IgD-negative memory B cell (primary cell): Measurements from ENCODE around the gene KLHL28. TPM values are rescaled to one million over a fixed set of nuclear protein-coding genes. Genes with fewer than 3 reads are reported as not detected.
A peak's percentile ranks its signal among the peaks of the same experiment; 100 is the strongest.

Experiments
- H3K27ac Mint-ChIP-seq, 3 donors: one replicate each; pipeline ENCODE4 v1.8.0; 2020 to 2022; ENCODE audit warnings: mild to moderate bottlenecking in 3 of 3, mixed read lengths in 3 of 3, moderate library complexity in 1 of 3
- H3K27me3 Mint-ChIP-seq: one replicate; pipeline ENCODE4 v1.8.0; 2021; ENCODE audit warnings: mixed read lengths
- H3K36me3 Mint-ChIP-seq: one replicate; pipeline ENCODE4 v1.8.0; 2020; ENCODE audit warnings: mild to moderate bottlenecking, mixed read lengths
- H3K4me1 Mint-ChIP-seq, 3 donors: one replicate each; pipeline ENCODE4 v1.8.0; 2020 to 2022; ENCODE audit warnings: mixed read lengths in 3 of 3, mild to moderate bottlenecking in 1 of 3
- H3K4me3 Mint-ChIP-seq, 4 donors: one replicate each; pipeline ENCODE4 v1.8.0; 2020 to 2022; ENCODE audit warnings: mild to moderate bottlenecking in 4 of 4, mixed read lengths in 4 of 4, moderate library complexity in 3 of 4
- H3K9me3 Mint-ChIP-seq, 3 donors: one replicate each; pipeline ENCODE4 v1.8.0; 2020 to 2021; ENCODE audit warnings: mixed read lengths in 3 of 3, mild to moderate bottlenecking in 1 of 3
- polyA plus RNA-seq: library from polyadenylated mRNA; unstranded; fragments of 300-500 nt; fragmentation: Illumina TruSeq; gene quantifications from one replicate; pipeline ENCODE4 v1.2.3, GENCODE V29; 2021

KLHL28 gene
- polyA plus RNA-seq: 26.4 TPM

DNA sequence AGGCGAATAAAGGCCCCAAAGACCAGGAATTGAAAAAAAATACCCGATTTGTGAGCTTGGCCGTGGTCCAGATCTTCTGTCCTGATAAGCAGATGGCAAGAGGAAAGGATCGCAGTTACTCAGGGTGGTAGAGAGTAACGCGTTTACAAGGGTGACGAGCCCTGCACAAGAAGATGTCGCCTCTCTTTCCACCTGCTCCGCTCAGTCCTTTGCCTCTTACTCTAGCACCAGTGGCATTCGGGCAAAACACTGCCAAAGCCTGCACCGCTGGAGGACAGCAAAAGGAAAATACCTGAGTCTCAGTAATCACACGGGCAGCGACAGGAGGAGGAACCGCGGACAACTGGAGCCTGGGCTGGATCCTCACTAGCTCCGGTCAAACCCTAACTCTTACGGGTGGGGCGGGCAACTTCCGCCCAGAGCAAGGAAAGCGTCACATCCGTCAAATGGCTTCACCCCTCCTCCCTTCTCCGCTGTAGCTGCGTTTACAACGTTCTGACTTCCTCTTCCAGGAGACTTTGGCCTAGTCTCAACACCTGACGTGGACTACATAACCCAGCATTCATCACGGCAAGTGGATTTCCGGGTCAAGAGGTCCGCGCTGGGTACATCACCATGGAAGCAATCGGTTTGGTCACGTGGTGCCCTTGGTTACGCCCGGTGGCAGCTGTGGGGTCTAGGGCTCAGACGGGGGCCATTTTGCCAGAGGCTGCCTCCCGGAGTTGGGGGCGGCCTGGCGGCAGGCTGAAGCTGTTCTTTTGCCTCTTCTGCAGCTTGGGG, at the start of gene KLHL28, which contains the start of gene TOGARAM1:
TSS of gene KLHL28 (minus strand) at position 394 of the 780 bp plus-strand sequence. CDS start 16,019 bp downstream, outside the sequence.
TSS of gene TOGARAM1 (plus strand) at position 637 of the 780 bp plus-strand sequence. CDS start 232 bp downstream, outside the sequence.
- Mint-ChIP-seq H3K36me3 (peaks cover 2% of the 10 kb centered on the region), H3K27ac (no peak within 1 kb of the TSS), H3K4me3 (no peak within 1 kb of the TSS), H3K4me1 (peaks cover 33 to 48% (median 43%) of the 10 kb centered on the region in 3 donors), H3K9me3 (peaks cover 0 to 5% (median 0%) of the 10 kb centered on the region in 3 donors), H3K27me3 (no peaks in the 10 kb centered on the region)

GRCh38 chr14:45003924-45004323, 42.2 kb upstream of the KLHL28 start:
- H3K27ac Mint-ChIP-seq: no peak overlapping the region
- peaks cover 0 to 1% (median 0%) of the 10 kb centered on the region in 3 donors for H3K4me1 Mint-ChIP-seq
- H3K4me3 Mint-ChIP-seq: no peak overlapping the region
- H3K36me3 Mint-ChIP-seq: peaks cover 5% of the 10 kb centered on the region
- H3K9me3 Mint-ChIP-seq: no peaks in the 10 kb centered on the region
- no peaks in the 10 kb centered on the region for H3K27me3 Mint-ChIP-seq

- peaks cover 0 to 5% (median 5%) of the 10 kb centered on the region in 3 donors for H3K4me1 Mint-ChIP-seq
- H3K36me3 Mint-ChIP-seq: peaks cover 16% of the 10 kb centered on the region
- H3K27ac Mint-ChIP-seq: no peak overlapping the region
- H3K4me3 Mint-ChIP-seq: no peak overlapping the region
- no peaks in the 10 kb centered on the region for H3K27me3 Mint-ChIP-seq
- peaks cover 0 to 1% (median 0%) of the 10 kb centered on the region in 3 donors for H3K9me3 Mint-ChIP-seq
Measured at GRCh38 chr14:44995770-44996294, 34.1 kb upstream of the KLHL28 start.

DNA sequence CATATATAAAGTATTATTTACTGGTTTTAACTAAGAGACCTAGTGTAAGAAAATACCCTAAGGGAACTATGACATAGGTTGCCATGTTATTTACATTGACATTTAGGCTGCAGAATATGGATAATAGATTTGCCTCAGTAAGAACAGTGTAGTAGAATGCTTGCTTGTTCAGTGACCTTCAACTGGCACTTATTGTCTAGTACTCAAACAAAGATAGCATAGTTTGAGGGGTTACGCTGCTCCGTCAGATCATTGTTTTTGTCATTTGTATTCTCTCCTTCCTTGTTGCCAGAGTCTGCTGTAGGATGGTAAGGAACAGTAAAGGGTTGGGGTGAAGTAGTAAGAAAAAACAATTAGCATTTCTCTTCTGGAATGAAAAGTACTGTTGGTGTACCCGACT, 33.4 kb upstream of the KLHL28 start:
- H3K27ac Mint-ChIP-seq: no peak overlapping the region
- peaks cover 14% of the 10 kb centered on the region for H3K36me3 Mint-ChIP-seq
- H3K4me3 Mint-ChIP-seq: no peak overlapping the region
- H3K4me1 Mint-ChIP-seq: peaks cover 0 to 6% (median 5%) of the 10 kb centered on the region in 3 donors
- no peaks in the 10 kb centered on the region for H3K27me3 Mint-ChIP-seq
- peaks cover 0 to 1% (median under 1%) of the 10 kb centered on the region in 3 donors for H3K9me3 Mint-ChIP-seq

DNA sequence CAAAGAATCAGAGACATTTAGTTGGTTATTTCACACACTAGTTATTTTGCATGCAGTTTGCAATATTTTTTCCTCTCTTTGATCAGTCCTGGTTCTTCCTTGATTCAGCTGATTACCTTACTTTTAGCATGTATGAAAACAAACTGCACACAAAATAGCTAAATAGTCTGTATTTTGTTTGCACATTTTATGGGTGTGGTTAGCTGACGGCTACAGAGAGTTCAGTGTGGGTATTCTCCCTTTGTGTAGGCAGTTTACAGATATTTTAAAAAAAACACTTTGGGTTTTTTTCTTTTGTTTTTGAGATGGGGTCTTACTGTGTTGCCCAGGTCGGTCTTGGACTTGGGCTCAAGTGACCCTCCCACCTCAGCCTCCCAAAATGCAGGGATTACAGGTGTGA, 28.8 kb upstream of the KLHL28 start:
- no peak overlapping the region for H3K27ac Mint-ChIP-seq

GRCh38 chr14:44989497-44990440, 28.0 kb upstream of the KLHL28 start:
- Mint-ChIP-seq H3K4me1 (peaks cover 0 to 16% (median 10%) of the 10 kb centered on the region in 3 donors), H3K4me3 (peak overlapping the region in 2 of 4 donors; percentile 6 to 29), H3K9me3 (peaks cover 0 to 13% (median 5%) of the 10 kb centered on the region in 3 donors), H3K27ac (peak overlapping the region in 1 of 3 donors; percentile 24), H3K27me3 (no peaks in the 10 kb centered on the region), H3K36me3 (peaks cover 4% of the 10 kb centered on the region)

More for the DNA sequence above, 28.8 kb upstream of the KLHL28 start:
- Mint-ChIP-seq H3K4me3 (peak overlapping the region in 1 of 4 donors; percentile 31), H3K9me3 (peaks cover 0 to 13% (median 5%) of the 10 kb centered on the region in 3 donors), H3K4me1 (peaks cover 0 to 16% (median 10%) of the 10 kb centered on the region in 3 donors), H3K36me3 (peaks cover 4% of the 10 kb centered on the region), H3K27me3 (no peaks in the 10 kb centered on the region)

DNA sequence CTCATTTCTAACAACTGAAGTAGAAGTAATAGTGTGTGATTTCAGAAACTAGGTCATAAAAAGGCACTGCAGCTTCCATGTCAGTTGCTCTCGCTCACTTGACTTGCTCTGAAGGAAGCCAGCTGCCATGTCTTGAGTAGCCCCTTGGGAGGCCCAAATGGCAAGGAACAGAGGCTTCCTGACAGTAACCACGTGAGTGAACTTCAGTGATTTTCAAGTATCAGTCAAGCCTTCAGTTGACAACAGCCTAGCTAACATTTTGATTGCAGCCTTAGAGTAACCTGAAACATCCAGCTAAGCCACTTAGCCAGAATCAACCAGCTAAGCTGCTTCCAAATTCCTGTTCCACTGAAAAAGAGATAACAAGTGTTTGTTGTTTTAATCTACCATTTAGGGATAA, 26.9 kb upstream of the KLHL28 start:
- Mint-ChIP-seq H3K36me3 (peaks cover 4% of the 10 kb centered on the region), H3K9me3 (peaks cover 0 to 13% (median 5%) of the 10 kb centered on the region in 3 donors), H3K27me3 (no peaks in the 10 kb centered on the region), H3K27ac (no peak overlapping the region), H3K4me1 (peaks cover 0 to 16% (median 10%) of the 10 kb centered on the region in 3 donors), H3K4me3 (no peak overlapping the region)

GRCh38 chr14:44982594-44982993, 20.8 kb upstream of the KLHL28 start:
- peaks cover 11 to 33% (median 13%) of the 10 kb centered on the region in 3 donors for H3K4me1 Mint-ChIP-seq
- H3K27ac Mint-ChIP-seq: no peak overlapping the region
- H3K9me3 Mint-ChIP-seq: no peaks in the 10 kb centered on the region
- H3K36me3 Mint-ChIP-seq: peaks cover 6% of the 10 kb centered on the region
- no peaks in the 10 kb centered on the region for H3K27me3 Mint-ChIP-seq
- H3K4me3 Mint-ChIP-seq: no peak overlapping the region

DNA sequence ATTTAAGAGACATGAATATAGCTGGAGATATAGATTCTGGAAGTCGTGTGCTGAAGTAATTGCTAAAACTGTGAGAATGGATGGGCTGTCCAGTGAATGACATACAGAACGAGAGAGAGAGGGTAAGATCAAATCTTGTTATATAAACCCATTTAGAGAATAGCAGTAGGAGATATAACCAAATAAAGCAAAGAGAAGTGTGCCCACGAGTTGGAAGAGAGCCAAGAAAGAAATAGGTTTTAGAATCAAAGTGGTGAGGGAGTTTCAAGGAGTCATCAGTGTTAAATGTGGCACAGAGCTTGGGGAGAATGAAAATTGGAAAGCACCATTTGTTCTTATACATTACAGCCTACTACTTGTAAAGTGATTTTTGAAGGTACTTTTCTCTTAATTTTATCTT, 19.5 kb upstream of the KLHL28 start:
- H3K27me3 Mint-ChIP-seq: no peaks in the 10 kb centered on the region

GRCh38 chr14:44979740-44980356, 18.1 kb upstream of the KLHL28 start:
- Mint-ChIP-seq H3K27me3 (no peaks in the 10 kb centered on the region), H3K36me3 (peaks cover 6% of the 10 kb centered on the region), H3K9me3 (no peaks in the 10 kb centered on the region), H3K27ac (peak overlapping the region in 1 of 3 donors; percentile 25), H3K4me3 (no peak overlapping the region), H3K4me1 (peaks cover 11 to 33% (median 18%) of the 10 kb centered on the region in 3 donors)

More for the DNA sequence above, 19.5 kb upstream of the KLHL28 start:
- Mint-ChIP-seq H3K4me1 (peaks cover 11 to 33% (median 16%) of the 10 kb centered on the region in 3 donors), H3K4me3 (no peak overlapping the region), H3K27ac (no peak overlapping the region), H3K9me3 (no peaks in the 10 kb centered on the region), H3K36me3 (peaks cover 6% of the 10 kb centered on the region)

DNA sequence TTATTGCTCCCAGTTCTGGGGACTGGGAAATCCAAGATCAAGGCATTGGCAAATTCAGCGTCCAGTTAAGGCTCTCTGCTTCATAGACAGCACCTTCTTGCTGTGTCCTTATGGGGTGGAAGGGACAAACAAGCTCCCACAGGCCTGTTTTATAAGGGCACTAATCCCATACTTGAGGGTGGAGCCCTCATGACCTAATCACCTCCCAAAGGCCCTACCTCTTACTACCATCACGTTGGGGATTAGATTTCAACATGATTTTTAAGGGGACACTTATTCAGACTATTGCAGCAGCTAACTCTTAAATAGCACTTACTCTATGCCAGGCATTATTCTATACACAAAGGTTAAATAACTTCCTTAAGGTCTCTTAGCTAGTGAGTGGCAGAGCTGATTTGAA, 17.5 kb upstream of the KLHL28 start:
- Mint-ChIP-seq H3K27ac (no peak overlapping the region), H3K4me3 (no peak overlapping the region), H3K27me3 (no peaks in the 10 kb centered on the region), H3K9me3 (no peaks in the 10 kb centered on the region), H3K4me1 (peaks cover 12 to 33% (median 18%) of the 10 kb centered on the region in 3 donors), H3K36me3 (peaks cover 6% of the 10 kb centered on the region)

DNA sequence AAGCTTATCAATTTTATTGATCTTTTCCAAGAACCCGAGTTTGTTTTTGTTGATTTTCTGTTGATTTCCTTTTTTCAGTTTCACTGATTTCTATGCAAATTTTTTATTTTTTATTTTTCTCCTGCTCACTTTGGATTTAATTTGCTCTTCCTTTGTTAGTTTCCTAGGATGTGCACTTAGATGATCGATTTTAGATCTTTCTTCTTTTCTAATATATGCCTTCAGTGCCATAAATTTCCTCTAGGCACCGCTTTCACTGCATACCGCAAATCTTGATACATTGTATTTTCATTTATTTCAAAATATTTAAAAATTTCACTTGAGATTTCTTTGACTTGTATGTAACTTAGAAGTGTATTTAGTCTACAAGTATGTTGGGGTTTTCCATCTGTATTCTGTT, 9.7 kb upstream of the KLHL28 start:
- Mint-ChIP-seq H3K4me1 (peaks cover 43 to 59% (median 59%) of the 10 kb centered on the region in 3 donors), H3K36me3 (peaks cover 30% of the 10 kb centered on the region)

DNA sequence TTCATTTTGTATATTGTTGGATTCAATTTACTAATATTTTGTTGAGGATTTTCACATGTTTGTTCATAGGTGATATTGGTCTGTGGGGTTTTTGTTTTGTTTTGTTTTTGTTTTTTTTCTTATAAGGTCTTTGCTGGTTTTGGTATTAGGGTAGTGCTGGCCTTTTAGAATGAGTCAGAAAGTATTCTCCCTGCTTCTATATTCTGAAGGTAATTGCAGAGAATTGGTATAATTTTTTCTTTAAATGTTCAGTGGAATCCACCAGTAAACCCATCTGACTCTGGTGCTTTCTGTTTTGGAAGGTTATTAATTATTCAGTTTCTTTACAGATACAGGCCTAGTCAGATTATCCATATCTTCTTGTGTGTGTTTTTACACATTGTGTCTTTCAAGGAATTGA, 9.2 kb upstream of the KLHL28 start:
- Mint-ChIP-seq H3K27me3 (no peaks in the 10 kb centered on the region), H3K9me3 (peaks cover 14 to 30% (median 17%) of the 10 kb centered on the region in 3 donors), H3K36me3 (peaks cover 30% of the 10 kb centered on the region), H3K27ac (no peak overlapping the region), H3K4me1 (peaks cover 43 to 59% (median 55%) of the 10 kb centered on the region in 3 donors), H3K4me3 (no peak overlapping the region)

More for the DNA sequence above, 9.7 kb upstream of the KLHL28 start:
- H3K4me3 Mint-ChIP-seq: peak overlapping the region in 1 of 4 donors; percentile 14
- peaks cover 14 to 30% (median 17%) of the 10 kb centered on the region in 3 donors for H3K9me3 Mint-ChIP-seq
- H3K27me3 Mint-ChIP-seq: no peaks in the 10 kb centered on the region
- no peak overlapping the region for H3K27ac Mint-ChIP-seq

- Mint-ChIP-seq H3K36me3 (peaks cover 33% of the 10 kb centered on the region), H3K27ac (no peak overlapping the region), H3K4me1 (peaks cover 57 to 72% (median 70%) of the 10 kb centered on the region in 3 donors), H3K27me3 (no peaks in the 10 kb centered on the region), H3K9me3 (peaks cover 14 to 30% (median 22%) of the 10 kb centered on the region in 3 donors), H3K4me3 (peak overlapping the region in 2 of 4 donors; percentile 4 to 72)
Measured at GRCh38 chr14:44968714-44969113, 7.0 kb upstream of the KLHL28 start.
